Measurements from ENCODE around the gene UBE3D. TPM values are rescaled to one million over a fixed set of nuclear protein-coding genes. Genes with fewer than 3 reads are reported as not detected.

Gene UBE3D, protein sequence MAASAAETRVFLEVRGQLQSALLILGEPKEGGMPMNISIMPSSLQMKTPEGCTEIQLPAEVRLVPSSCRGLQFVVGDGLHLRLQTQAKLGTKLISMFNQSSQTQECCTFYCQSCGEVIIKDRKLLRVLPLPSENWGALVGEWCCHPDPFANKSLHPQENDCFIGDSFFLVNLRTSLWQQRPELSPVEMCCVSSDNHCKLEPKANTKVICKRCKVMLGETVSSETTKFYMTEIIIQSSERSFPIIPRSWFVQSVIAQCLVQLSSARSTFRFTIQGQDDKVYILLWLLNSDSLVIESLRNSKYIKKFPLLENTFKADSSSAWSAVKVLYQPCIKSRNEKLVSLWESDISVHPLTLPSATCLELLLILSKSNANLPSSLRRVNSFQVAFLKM
- total RNA-seq (ENCODE audit: unreplicated experiment): 12.1 TPM
- long read RNA-seq, partial matches to known transcripts: 0 of 2 reads
- long read RNA-seq, other reads (novel, unspliced or antisense): 2 of 2 reads

GRCh38 chr6:83065511-83066192, at the start of gene UBE3D:
TSS of gene UBE3D (minus strand) at chr6:83065841. CDS start at chr6:83065718, 123 bp downstream.
- Mint-ChIP-seq H3K36me3 (ENCODE audit: low read depth, unreplicated experiment) (no peaks in the 10 kb centered on the region), H3K9me3 (ENCODE audit: unreplicated experiment) (no peaks in the 10 kb centered on the region), H3K27ac (ENCODE audit: unreplicated experiment) (no peak within 1 kb of the TSS)

DNA sequence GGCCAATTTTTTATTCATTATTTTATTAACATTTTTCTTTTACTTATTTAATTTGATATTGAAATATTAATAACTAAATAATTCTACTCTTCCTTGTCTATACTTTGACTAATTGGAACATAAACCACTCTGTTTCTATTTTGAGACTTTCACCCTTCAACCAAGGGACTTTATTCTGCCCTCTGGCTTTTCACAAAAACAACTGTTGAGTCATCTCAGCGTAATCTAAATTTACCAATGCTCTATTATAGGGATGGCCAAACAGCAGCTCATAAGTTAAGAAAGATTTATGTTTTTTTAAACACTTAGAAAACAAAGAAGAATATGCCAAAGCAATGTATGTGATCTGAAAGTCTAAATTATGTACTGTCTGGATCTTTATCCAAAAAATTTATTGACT, 48.5 kb upstream of the UBE3D start:
- H3K4me1 Mint-ChIP-seq (ENCODE audit: unreplicated experiment): no peaks in the 10 kb centered on the region
- no peak for DNase-seq (ENCODE audit: low spot score)
- H3K27me3 Mint-ChIP-seq (ENCODE audit: unreplicated experiment): no peaks in the 10 kb centered on the region
- H3K4me3 Mint-ChIP-seq (ENCODE audit: unreplicated experiment): no peak overlapping the region
- no peaks in the 10 kb centered on the region for H3K36me3 Mint-ChIP-seq (ENCODE audit: low read depth, unreplicated experiment)
- no peak overlapping the region for H3K27ac Mint-ChIP-seq (ENCODE audit: unreplicated experiment)
- H3K9me3 Mint-ChIP-seq (ENCODE audit: unreplicated experiment): no peaks in the 10 kb centered on the region
- TF ChIP-seq CTCF (IDR thresholded peaks at IDR 0.05; ENCODE audit: unreplicated experiment): no peak

More at GRCh38 chr6:83065511-83066192, at the start of gene UBE3D:
- peak within 1 kb of the TSS; percentile 94 for H3K4me3 Mint-ChIP-seq (ENCODE audit: unreplicated experiment)
- peak; percentile 98 for TF ChIP-seq CTCF (IDR thresholded peaks at IDR 0.05; ENCODE audit: unreplicated experiment)
- peaks cover 5% of the 10 kb centered on the region for H3K27me3 Mint-ChIP-seq (ENCODE audit: unreplicated experiment)
- H3K4me1 Mint-ChIP-seq (ENCODE audit: unreplicated experiment): peaks cover 15% of the 10 kb centered on the region
- DNase-seq (ENCODE audit: low spot score): peak; percentile 98

DNA sequence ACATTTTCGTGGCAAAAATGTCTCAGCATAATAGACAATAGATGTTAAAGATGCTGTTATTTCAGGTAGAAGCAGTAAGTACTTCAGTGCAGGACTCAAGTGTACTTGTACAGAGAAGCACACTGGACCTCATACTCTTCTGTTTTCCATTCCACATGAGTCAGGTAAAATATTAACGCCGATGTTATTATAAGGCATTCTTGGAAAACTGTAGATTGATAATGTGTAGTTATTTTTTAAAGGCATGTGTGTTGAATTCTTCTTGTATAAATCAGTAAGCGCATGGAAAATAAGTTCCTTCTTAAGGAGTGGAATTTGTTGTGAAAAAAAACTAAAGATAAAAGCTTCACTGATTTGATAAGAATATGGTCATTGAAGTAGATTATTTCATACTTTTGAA, 47.6 kb upstream of the UBE3D start:
- Mint-ChIP-seq H3K27ac (ENCODE audit: unreplicated experiment) (no peak overlapping the region), H3K36me3 (ENCODE audit: low read depth, unreplicated experiment) (no peaks in the 10 kb centered on the region), H3K4me3 (ENCODE audit: unreplicated experiment) (no peak overlapping the region), H3K4me1 (ENCODE audit: unreplicated experiment) (no peaks in the 10 kb centered on the region), H3K9me3 (ENCODE audit: unreplicated experiment) (no peaks in the 10 kb centered on the region), H3K27me3 (ENCODE audit: unreplicated experiment) (no peaks in the 10 kb centered on the region)
- TF ChIP-seq CTCF (IDR thresholded peaks at IDR 0.05; ENCODE audit: unreplicated experiment): no peak
- no peak for DNase-seq (ENCODE audit: low spot score)

- Mint-ChIP-seq H3K9me3 (ENCODE audit: unreplicated experiment) (no peaks in the 10 kb centered on the region), H3K27ac (ENCODE audit: unreplicated experiment) (no peak overlapping the region), H3K4me1 (ENCODE audit: unreplicated experiment) (no peaks in the 10 kb centered on the region), H3K4me3 (ENCODE audit: unreplicated experiment) (no peak overlapping the region), H3K36me3 (ENCODE audit: low read depth, unreplicated experiment) (peaks cover 3% of the 10 kb centered on the region), H3K27me3 (ENCODE audit: unreplicated experiment) (peaks cover 1% of the 10 kb centered on the region)
- no peak for TF ChIP-seq CTCF (IDR thresholded peaks at IDR 0.05; ENCODE audit: unreplicated experiment)
- no peak for DNase-seq (ENCODE audit: low spot score)
Observed at GRCh38 chr6:83108378-83108777, 42.7 kb upstream of the UBE3D start.

DNA sequence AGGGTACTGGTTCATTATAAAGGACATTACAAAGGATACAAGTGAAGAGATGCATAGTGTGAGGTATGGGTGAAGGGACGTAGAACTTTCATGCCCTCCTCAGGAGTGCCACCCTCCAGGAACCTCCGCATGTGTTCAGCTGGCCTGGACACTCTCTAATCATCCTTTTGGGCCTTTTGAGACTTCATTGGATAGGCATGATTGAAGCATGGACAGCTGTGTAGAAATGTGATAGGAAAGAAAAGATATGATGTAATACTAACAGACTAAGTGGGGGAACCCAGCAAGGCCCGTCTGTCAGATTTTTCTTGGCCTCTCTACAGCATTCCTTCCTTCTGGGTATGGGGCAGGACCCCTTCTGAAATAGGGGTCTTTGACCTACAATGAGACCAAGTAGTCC, 32.9 kb upstream of the UBE3D start:
- no peaks in the 10 kb centered on the region for H3K9me3 Mint-ChIP-seq (ENCODE audit: unreplicated experiment)
- TF ChIP-seq CTCF (IDR thresholded peaks at IDR 0.05; ENCODE audit: unreplicated experiment): no peak
- no peak for DNase-seq (ENCODE audit: low spot score)
- no peaks in the 10 kb centered on the region for H3K4me1 Mint-ChIP-seq (ENCODE audit: unreplicated experiment)
- peaks cover 6% of the 10 kb centered on the region for H3K36me3 Mint-ChIP-seq (ENCODE audit: low read depth, unreplicated experiment)
- no peak overlapping the region for H3K27ac Mint-ChIP-seq (ENCODE audit: unreplicated experiment)
- peaks cover 1% of the 10 kb centered on the region for H3K27me3 Mint-ChIP-seq (ENCODE audit: unreplicated experiment)
- H3K4me3 Mint-ChIP-seq (ENCODE audit: unreplicated experiment): no peak overlapping the region
